HuH-7 (cell line): Measurements from ENCODE around the gene PXYLP1.
"Not testable (repeated sequence)": the region's sequence is repeated elsewhere in the genome, so short reads cannot be mapped to it uniquely, and the experiment has no call there.

Experiments
- DNase-seq: peaks from one replicate; pipeline ENCODE4 v3.0.0; 2011; ENCODE audit warnings: low spot score

Gene PXYLP1

DNA sequence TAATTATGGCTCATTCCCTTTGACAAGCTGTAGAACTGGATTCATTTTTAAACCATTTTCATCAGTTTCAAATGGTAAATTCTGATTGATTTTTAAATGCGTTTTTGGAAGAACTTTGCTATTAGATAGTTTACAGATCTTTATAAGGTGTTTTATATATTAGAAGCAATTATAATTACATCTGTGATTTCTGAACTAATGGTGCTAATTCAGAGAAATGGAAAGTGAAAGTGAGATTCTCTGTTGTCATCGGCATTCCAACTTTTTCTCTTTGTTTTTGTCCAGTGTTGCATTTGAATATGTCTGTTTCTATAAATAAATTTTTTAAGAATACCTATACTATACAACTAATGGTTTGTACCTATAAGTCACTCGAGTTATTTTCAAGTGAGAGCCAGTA is 62.7 kb downstream of the PXYLP1 start:
- DNase-seq, result no peak

DNA sequence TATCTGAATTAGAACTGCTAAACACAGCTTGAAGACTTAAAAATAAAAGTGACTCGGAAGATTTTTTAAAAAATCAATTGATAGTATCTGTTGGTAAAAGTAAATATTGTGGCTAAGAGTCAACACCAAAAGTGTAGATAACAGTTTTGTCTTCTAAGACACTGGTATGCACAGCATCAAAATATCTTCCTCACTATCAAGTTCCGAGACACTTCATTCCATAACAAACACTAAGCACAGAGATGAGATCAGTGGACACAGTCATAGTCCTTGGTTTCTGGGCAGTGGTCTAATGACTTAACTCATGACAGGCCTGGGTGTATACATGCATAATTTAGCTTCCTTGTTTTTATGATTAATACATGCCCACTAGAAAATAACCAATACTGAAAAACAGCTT is 63.2 kb downstream of the PXYLP1 start:
- no peak for DNase-seq

GRCh38 chr3:141300426-141300825 is 68.8 kb downstream of the PXYLP1 start:
- DNase-seq, result not testable (repeated sequence)

GRCh38 chr3:141302364-141303141 is 70.9 kb downstream of the PXYLP1 start:
- DNase-seq, result no peak

DNA sequence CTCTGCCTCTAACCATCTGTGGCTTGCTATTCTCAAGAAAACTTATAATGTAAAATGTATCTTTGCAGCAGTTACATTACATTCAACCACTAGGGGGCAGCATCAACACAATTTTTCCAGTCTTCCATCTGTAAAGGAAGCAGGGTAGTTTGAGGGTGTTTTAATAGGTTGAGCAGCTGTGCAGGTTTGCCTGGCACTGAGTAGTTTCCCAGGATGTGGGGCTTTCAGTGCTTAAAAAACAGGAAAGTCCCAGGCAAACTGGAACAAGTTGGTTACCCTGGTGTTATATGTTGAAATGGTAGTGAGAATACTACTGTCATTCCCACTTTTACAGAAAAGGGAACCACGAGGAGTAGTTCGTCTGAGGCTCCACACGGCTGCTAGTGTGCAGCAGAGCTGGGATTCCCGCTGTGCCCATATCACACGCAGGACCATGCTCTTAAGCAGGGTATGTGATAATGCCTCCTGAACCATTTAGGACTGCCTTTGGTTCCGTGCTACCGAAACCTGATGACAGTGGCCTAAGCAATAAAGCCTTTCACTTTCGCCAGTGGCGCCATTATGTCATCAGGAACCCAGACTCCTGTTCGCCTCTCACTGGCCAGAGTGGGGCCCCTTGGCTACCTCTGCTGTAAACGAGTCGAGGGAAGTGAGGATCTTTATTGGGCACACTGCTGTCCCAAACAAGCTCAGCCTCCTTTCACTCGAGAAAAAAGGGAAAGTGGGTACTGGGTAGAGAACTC is 72.0 kb downstream of the PXYLP1 start:
- peak; percentile 38 for DNase-seq

GRCh38 chr3:141305436-141305835 is 73.8 kb downstream of the PXYLP1 start:
- no peak for DNase-seq

DNA sequence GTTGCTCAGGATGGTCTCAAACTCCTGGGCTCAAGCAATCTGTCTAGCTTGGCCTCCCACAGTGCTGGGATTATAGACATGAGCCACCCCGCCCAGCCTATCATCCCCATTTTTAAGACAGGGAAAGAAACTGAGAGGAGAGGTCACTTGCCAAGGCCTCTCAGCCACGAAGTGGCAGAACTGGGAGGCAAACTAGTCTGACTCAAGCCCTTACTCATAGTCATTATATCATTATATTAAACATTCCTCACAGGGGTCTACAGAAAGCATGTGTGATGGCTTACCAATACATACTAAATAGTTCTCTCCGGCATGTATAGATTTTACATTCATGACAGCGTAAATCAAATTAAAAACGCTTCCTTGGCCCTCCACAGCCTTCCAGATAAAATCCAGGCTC is 74.7 kb downstream of the PXYLP1 start:
- DNase-seq, result no peak

- DNase-seq, result no peak
Measured at GRCh38 chr3:141306922-141307321, 75.3 kb downstream of the PXYLP1 start.

- no peak for DNase-seq
Measured at GRCh38 chr3:141307351-141308059, 75.9 kb downstream of the PXYLP1 start.

DNA sequence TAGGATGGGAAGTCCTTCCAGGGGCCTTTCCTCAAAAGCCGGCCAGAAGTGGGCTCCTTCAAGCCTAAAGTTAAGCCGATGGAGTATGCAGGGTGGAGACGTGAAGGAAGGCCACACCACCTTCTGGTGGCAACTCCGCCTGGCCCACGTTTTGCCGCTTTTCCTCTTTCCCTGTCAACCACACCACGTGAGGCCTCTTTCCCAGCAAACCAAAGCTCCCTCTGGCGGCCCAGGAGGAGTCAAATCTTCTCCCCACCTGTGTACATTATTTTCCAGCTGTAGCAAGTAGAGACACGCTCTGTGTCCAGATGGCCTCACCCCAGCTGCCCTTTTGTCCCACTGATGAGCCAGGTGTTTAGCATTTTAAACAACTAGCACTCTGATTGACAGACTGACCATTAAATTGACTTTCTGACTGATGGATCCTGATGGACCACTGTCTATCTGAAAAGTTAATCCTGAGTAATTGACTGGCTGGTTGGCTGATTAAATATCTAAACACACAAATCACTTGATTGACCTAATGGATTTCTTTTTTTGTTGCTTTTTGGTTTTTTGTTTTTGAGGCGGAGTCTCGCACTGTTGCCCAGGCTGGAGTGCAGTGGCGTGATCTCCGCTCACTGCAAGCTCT is 77.1 kb downstream of the PXYLP1 start:
- peak; percentile 64 for DNase-seq

GRCh38 chr3:141311170-141311495 is 79.5 kb downstream of the PXYLP1 start:
- no peak for DNase-seq

GRCh38 chr3:141311496-141312353 is 80.1 kb downstream of the PXYLP1 start:
- DNase-seq, result peak; percentile 73

- no peak for DNase-seq
Measured at GRCh38 chr3:141312354-141313092, 80.9 kb downstream of the PXYLP1 start.

DNA sequence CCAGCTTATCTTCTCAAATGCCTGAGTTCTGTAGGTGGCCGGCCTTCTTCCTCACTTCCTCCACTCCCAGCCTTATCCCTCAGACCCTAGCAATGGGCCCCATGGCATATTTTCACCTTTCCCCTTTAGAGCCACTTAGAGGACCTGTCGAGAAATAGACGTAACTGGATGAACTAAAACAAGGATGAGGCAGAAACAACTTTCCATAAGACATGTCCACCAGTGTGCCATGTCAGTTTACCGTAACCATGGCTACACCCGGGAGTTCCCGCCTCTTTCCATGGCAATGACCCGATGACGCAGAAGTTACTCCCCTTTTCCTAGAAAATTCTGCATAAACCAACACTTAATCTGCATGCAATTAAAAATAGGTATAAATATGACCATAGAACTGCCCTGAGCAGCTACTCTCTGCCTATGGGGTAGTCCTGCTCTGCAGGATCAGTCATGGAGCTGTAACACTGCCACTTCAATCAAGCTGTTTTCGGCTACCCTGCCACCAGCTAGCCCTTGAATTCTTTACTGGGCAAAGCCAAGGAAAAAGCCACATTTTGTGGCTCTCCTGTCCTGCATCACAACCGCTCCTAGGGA is 81.6 kb downstream of the PXYLP1 start:
- DNase-seq, result no peak

DNA sequence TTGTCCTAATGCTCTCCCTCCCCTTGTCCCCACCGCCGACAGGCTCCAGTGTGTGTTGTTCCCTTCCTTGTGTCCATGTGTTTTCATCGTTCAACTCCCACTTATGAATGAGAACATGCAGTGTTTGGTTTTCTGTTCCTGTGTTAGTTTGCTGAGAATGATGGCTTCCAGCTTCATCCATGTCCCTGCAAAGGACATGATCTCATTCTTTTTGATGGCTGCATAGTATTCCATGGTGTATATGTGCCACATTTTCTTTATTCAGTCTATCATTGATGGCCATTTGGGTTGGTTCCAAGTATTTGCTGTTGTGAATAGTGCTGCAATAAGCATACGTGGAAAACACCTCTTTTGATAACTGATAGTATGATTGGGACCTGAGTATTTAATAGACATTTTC is 82.8 kb downstream of the PXYLP1 start:
- DNase-seq, result not testable (repeated sequence)

GRCh38 chr3:141316851-141317250 is 85.2 kb downstream of the PXYLP1 start:
- DNase-seq, result no peak

- no peak for DNase-seq
Measured at GRCh38 chr3:141320399-141321108, 88.9 kb downstream of the PXYLP1 start.

DNA sequence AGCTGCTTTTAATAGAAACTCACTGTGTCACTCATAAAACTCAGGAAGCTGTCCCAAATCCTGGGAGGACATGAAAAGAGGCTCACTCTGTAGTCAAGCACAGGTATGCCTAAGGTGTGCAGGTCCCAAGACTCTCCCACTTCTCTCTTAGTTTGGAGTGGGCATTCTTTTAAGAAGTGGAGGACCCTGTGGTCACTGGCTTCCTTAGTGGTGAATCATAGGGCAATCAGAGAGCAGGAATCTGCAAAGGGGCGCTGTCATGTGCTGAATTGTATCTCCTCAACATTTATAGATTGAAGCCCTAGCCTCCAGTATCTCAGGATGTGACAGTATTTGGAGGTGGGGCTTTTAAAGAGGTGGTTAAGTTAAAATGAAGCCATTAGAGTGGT is 89.5 kb downstream of the PXYLP1 start:
- no peak for DNase-seq

GRCh38 chr3:141323936-141324704 is 92.5 kb downstream of the PXYLP1 start:
- DNase-seq, result no peak
